HG02973 (cell line): ENCODE measurements around the gene FAM184A.
"Not testable (repeated sequence)": the region's sequence is repeated elsewhere in the genome, so short reads cannot be mapped to it uniquely, and the experiment has no call there.

ENCODE experiments used
- ATAC-seq: cut with Tn5 transposase; IDR thresholded peaks from one replicate; pipeline ENCODE4 v1.9.1; 2021; ENCODE audit warnings: moderate library complexity; ENCODE audit not compliant: unreplicated experiment

The FAM184A gene, protein sequence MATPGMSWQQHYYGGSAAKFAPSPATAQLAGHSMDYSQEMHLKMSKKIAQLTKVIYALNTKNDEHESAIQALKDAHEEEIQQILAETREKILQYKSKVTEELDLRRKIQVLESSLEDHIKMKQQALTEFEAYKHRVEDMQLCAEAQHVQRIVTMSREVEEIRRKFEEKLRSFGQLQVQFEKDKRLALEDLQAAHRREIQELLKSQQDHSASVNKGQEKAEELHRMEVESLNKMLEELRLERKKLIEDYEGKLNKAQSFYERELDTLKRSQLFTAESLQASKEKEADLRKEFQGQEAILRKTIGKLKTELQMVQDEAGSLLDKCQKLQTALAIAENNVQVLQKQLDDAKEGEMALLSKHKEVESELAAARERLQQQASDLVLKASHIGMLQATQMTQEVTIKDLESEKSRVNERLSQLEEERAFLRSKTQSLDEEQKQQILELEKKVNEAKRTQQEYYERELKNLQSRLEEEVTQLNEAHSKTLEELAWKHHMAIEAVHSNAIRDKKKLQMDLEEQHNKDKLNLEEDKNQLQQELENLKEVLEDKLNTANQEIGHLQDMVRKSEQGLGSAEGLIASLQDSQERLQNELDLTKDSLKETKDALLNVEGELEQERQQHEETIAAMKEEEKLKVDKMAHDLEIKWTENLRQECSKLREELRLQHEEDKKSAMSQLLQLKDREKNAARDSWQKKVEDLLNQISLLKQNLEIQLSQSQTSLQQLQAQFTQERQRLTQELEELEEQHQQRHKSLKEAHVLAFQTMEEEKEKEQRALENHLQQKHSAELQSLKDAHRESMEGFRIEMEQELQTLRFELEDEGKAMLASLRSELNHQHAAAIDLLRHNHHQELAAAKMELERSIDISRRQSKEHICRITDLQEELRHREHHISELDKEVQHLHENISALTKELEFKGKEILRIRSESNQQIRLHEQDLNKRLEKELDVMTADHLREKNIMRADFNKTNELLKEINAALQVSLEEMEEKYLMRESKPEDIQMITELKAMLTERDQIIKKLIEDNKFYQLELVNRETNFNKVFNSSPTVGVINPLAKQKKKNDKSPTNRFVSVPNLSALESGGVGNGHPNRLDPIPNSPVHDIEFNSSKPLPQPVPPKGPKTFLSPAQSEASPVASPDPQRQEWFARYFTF

GRCh38 chr6:119078376-119079282 is at the start of gene FAM184A:
TSS of gene FAM184A (minus strand) at chr6:119078664. CDS start at chr6:119078299, 365 bp downstream.
- ATAC-seq = peak; percentile 68

DNA sequence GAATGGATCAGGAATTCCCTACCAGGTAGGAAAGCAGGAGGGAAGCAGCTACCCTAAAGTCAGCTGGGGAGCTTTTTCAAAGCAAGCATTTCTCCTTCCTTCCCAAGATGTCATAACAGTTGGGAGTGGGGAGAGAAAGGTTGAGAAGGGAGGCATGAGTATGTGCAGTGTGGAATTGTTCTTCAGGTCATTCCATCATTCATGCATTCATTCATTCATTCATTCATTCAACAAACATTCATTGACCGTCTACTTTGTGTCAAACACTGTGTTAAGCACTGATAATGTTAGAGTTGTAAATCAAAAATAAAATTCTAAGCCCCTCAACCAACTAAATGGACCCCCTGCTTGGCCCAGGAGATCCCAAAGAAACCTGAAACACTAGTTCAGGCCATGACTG is 49.2 kb upstream of the FAM184A start:
- no peak for ATAC-seq

GRCh38 chr6:119126826-119127225 is 48.4 kb upstream of the FAM184A start:
- ATAC-seq = no peak

DNA sequence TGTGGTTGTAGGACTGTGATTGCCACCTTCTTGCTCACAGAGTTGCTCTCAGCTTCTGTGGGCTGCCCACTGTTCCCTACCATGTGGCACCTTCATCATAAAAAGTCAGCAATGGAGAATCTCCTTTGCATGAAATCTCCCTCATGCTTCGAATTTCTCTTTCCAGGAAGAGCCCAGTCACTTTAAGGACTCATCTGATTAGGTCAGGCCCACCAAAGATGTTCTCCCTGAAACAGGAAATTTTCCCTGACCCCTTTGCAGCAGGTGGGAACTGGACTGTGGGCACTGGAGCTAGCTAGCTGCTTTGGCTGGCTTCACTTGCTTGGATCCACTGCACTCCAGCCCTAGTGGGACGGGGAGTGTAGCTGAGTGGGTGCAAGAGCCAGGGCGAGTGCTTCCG is 47.7 kb upstream of the FAM184A start:
- ATAC-seq = no peak

DNA sequence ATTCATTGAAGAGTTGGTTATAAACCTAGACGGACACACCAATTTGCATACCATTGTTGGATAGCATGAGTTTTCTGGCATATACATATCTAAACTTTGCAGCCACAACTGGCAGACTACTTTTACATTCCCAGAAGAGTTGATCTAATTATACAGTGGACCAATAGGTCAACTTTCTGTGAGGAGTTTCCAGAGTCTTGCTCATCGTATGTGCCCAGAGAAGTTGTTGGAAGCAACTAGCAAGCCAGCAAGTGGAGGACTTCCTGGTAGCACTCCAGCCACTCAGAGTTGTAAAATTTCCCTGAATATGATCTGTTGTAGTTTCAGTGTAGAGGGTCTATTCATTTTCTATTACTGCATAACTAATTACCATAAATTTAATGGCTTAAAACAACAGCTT is 47.1 kb upstream of the FAM184A start:
- no peak for ATAC-seq

GRCh38 chr6:119124079-119124824 is 45.8 kb upstream of the FAM184A start:
- no peak for ATAC-seq

GRCh38 chr6:119122336-119122735 is 43.9 kb upstream of the FAM184A start:
- ATAC-seq = no peak

- ATAC-seq = no peak
Measured at GRCh38 chr6:119121367-119121766, 42.9 kb upstream of the FAM184A start.

GRCh38 chr6:119119989-119120388 is 41.5 kb upstream of the FAM184A start:
- ATAC-seq = no peak

GRCh38 chr6:119119062-119119461 is 40.6 kb upstream of the FAM184A start:
- ATAC-seq = not testable (repeated sequence)

GRCh38 chr6:119116712-119117281 is 38.3 kb upstream of the FAM184A start:
- no peak for ATAC-seq

GRCh38 chr6:119113961-119114360 is 35.5 kb upstream of the FAM184A start:
- ATAC-seq = no peak

GRCh38 chr6:119112812-119113530 is 34.5 kb upstream of the FAM184A start:
- no peak for ATAC-seq

GRCh38 chr6:119110601-119111548 is 32.4 kb upstream of the FAM184A start:
- ATAC-seq = peak; percentile 81

GRCh38 chr6:119109654-119110325 is 31.3 kb upstream of the FAM184A start:
- ATAC-seq = no peak

- ATAC-seq = no peak
Measured at GRCh38 chr6:119108076-119108475, 29.6 kb upstream of the FAM184A start.

GRCh38 chr6:119105282-119105681 is 26.8 kb upstream of the FAM184A start:
- ATAC-seq = no peak
